ENCODE data around the gene KNOP1. TPM values are rescaled to one million over a fixed set of nuclear protein-coding genes. Genes with fewer than 3 reads are reported as not detected.

The KNOP1 gene, protein sequence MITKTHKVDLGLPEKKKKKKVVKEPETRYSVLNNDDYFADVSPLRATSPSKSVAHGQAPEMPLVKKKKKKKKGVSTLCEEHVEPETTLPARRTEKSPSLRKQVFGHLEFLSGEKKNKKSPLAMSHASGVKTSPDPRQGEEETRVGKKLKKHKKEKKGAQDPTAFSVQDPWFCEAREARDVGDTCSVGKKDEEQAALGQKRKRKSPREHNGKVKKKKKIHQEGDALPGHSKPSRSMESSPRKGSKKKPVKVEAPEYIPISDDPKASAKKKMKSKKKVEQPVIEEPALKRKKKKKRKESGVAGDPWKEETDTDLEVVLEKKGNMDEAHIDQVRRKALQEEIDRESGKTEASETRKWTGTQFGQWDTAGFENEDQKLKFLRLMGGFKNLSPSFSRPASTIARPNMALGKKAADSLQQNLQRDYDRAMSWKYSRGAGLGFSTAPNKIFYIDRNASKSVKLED
- total RNA-seq (2021), result 88.4 and 93.9 TPM in 2 replicates
- long read RNA-seq, full-length matches to known transcripts, result 5 of 52 reads
- long read RNA-seq, partial matches to known transcripts, result 28 of 52 reads
- long read RNA-seq, other reads (novel, unspliced or antisense), result 19 of 52 reads

- Histone ChIP-seq H3K56ac (ENCODE audit: insufficient read length, low read depth, low read length) (no peak within 1 kb of the TSS), H2BK120ac (ENCODE audit: low read depth, low read length, poor library complexity, severe bottlenecking) (no peak within 1 kb of the TSS), H4K8ac (replicated peaks; ENCODE audit: insufficient read length, low read depth, low read length) (no peak within 1 kb of the TSS), H3K4ac (ENCODE audit: low read depth, low read length) (no peak within 1 kb of the TSS; the same call in 1 of the 2 replicates), H2BK15ac (ENCODE audit: low read depth, low read length) (no peak within 1 kb of the TSS), H3K14ac (ENCODE audit: insufficient read depth, low read length) (peak within 1 kb of the TSS; percentile 91; the same call in 1 of the 2 replicates), H3K9me3 (ENCODE audit: control insufficient read depth, low read depth, low read length) (no peaks in the 10 kb centered on the region), H4K20me1 (ENCODE audit: control insufficient read depth, insufficient read depth, insufficient read length) (no peaks in the 10 kb centered on the region), H2AK5ac (ENCODE audit: insufficient read length, low read length) (no peak within 1 kb of the TSS), H2AFZ (ENCODE audit: low read length) (peak within 1 kb of the TSS; percentile 83), H3K18ac (ENCODE audit: insufficient read length, low read depth, low read length) (peak within 1 kb of the TSS; percentile 88), H3K27me3 (ENCODE audit: insufficient read depth, low read length) (no peaks in the 10 kb centered on the region), H3K23me2 (ENCODE audit: insufficient read length, low read depth, low read length, poor library complexity, severe bottlenecking) (peaks cover 7% of the 10 kb centered on the region), H2BK5ac (ENCODE audit: insufficient read length, low read length) (no peak within 1 kb of the TSS), H2BK20ac (ENCODE audit: low read depth, low read length, poor library complexity, severe bottlenecking) (no peak within 1 kb of the TSS), H3K23ac (ENCODE audit: insufficient read length, low read depth, low read length) (no peak within 1 kb of the TSS), H4K91ac (ENCODE audit: insufficient read length, low read depth, low read length) (no peak within 1 kb of the TSS), H3K4me1 (ENCODE audit: insufficient read depth, low read length) (peaks cover 6% of the 10 kb centered on the region; the same call in 1 of the 2 replicates), H3K79me1 (ENCODE audit: insufficient read depth, low read depth, low read length, poor library complexity, severe bottlenecking) (peaks cover 4% of the 10 kb centered on the region), H2BK12ac (ENCODE audit: insufficient read length, low read depth, low read length) (no peak within 1 kb of the TSS), H3K79me2 (ENCODE audit: insufficient read depth, low read length) (peaks cover 29% of the 10 kb centered on the region), H4K5ac (ENCODE audit: insufficient read length, low read depth, low read length) (no peak within 1 kb of the TSS), H3K27ac (ENCODE audit: insufficient read length, low read depth, low read length) (peak within 1 kb of the TSS; percentile 12), H3T11ph (ENCODE audit: low read length) (no peak within 1 kb of the TSS), H3K9ac (ENCODE audit: extremely low read depth, insufficient read length, low read length) (peak within 1 kb of the TSS; percentile 94), H3K4me2 (ENCODE audit: insufficient read depth, insufficient read length, low read length) (peak within 1 kb of the TSS; percentile 99)
- peak; percentile 91 for DNase-seq
- WGBS (ENCODE audit: extremely low coverage, insufficient read length, low lambda C conversion rate), result no CpG with 5 or more reads among the region's 88 CpGs
- no peaks in the 10 kb centered on the region for H3K9me3 Mint-ChIP-seq
- H3K36me3 Mint-ChIP-seq (ENCODE audit: insufficient read depth in 1 of 3, low read depth in 3 of 3), result peaks cover 32 to 41% (median 32%) of the 10 kb centered on the region in 3 experiments
- H3K4me3 Mint-ChIP-seq, result peak within 1 kb of the TSS; percentile 98 to 99
- TF ChIP-seq CTCF (conservative IDR thresholded peaks at IDR 0.05), result no peak
- peak within 1 kb of the TSS; percentile 97 to 99 (median 99) for H3K27ac Mint-ChIP-seq
- H3K4me1 Mint-ChIP-seq, result peaks cover 39 to 61% of the 10 kb centered on the region in 2 experiments
- H3K27me3 Mint-ChIP-seq (ENCODE audit: low read depth), result no peaks in the 10 kb centered on the region
Observed at GRCh38 chr16:19717741-19718623, at the start of gene KNOP1, which contains the start of gene IQCK. Gene KNOP1 (minus strand): TSS chr16:19718227. CDS start chr16:19715035, 3,192 bp downstream. Gene IQCK (plus strand): TSS chr16:19718271. CDS start chr16:19718307, 36 bp downstream.
